ENCODE measurements around the gene MED25. TPM values are rescaled to one million over a fixed set of nuclear protein-coding genes. Genes with fewer than 3 reads are reported as not detected.

MED25 gene
- total and polyA plus RNA-seq, 4 donors, result 42.6 to 75.2 (median 48.1) TPM

DNA sequence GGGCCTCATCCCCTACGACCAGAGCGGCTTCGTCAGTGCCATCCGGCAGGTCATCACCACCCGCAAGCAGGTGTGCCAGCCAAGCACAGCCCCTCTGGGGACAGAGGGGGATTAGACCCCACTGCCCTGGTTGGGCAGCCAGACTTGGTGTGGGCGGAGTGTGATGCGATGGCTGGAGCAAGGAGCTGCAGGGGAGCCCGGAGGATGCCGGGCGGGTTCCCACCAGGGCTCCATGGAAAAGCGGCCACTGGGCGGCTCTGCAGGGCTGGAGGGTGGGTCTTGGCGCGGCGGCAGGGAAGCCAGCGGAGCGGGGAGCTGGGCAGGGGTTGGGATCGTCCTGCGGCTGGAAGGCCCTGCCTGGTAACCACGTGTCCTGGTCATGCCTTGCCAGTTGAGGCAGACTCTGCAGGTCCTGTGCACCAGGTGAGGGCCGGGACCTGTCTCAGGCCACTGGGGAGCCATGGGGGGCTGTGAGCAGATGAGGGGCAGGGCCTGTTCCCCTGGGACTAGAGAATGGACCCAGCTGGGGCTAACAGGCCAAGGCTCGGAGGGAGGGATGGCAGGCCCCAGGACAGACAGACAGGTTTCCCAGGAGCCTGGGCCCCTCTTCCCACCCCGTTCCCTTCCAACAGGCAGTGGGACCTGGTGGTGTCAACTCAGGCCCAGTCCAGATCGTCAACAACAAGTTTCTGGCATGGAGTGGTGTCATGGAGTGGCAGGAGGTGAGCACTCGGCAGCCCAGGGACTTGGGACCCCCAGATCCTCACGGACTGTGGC is 39.2 kb downstream of the MED25 start:
- no peak overlapping the region for H3K9ac ChIP-seq (ENCODE audit: insufficient read depth in 1 of 2, low read length in 2 of 2)
- no peak overlapping the region for H3K4me3 ChIP-seq
- no peak for DNase-seq
- 95% methylated on average over 26 of the region's 26 CpGs for WGBS, 2 donors
- H3K36me3 ChIP-seq (ENCODE audit: control insufficient read depth in 4 of 4, insufficient read depth in 4 of 4, low read length in 4 of 4), result peaks cover 0 to 68% (median 30%) of the 10 kb centered on the region in 4 donors
- no peak for ATAC-seq (ENCODE audit: insufficient read depth, low FRiP score)
- peaks cover 0 to 24% (median 8%) of the 10 kb centered on the region in 5 donors for H3K4me1 ChIP-seq (ENCODE audit: control insufficient read depth in 5 of 5, insufficient read depth in 5 of 5, low read length in 5 of 5)
- H3K27me3 ChIP-seq (ENCODE audit: control insufficient read depth in 3 of 3, insufficient read depth in 3 of 3, low read length in 2 of 3), result no peaks in the 10 kb centered on the region
- TF ChIP-seq, protein P1, sequence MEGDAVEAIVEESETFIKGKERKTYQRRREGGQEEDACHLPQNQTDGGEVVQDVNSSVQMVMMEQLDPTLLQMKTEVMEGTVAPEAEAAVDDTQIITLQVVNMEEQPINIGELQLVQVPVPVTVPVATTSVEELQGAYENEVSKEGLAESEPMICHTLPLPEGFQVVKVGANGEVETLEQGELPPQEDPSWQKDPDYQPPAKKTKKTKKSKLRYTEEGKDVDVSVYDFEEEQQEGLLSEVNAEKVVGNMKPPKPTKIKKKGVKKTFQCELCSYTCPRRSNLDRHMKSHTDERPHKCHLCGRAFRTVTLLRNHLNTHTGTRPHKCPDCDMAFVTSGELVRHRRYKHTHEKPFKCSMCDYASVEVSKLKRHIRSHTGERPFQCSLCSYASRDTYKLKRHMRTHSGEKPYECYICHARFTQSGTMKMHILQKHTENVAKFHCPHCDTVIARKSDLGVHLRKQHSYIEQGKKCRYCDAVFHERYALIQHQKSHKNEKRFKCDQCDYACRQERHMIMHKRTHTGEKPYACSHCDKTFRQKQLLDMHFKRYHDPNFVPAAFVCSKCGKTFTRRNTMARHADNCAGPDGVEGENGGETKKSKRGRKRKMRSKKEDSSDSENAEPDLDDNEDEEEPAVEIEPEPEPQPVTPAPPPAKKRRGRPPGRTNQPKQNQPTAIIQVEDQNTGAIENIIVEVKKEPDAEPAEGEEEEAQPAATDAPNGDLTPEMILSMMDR (IDR thresholded peaks at IDR 0.05; ENCODE audit: control extremely low read depth, extremely low read depth), result no peak
- no peaks in the 10 kb centered on the region for H3K9me3 ChIP-seq (ENCODE audit: control insufficient read depth in 4 of 4, insufficient read depth in 3 of 4, low read length in 3 of 4)
- no peak overlapping the region for H3K27ac ChIP-seq (ENCODE audit: low read depth in 1 of 2, low read length in 1 of 2)

DNA sequence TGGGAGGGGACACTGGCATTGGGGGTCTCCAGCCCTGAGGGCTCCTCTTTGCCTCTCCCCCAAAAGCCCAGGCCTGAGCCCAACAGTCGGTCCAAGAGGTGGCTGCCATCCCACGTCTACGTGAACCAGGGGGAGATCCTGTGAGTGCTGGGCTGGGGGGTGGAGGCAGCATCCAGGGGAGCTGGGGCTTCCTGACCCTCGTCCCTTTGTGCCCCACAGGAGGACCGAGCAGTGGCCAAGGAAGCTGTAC is 39.7 kb downstream of the MED25 start:
- ATAC-seq (ENCODE audit: insufficient read depth, low FRiP score), result no peak
- Histone ChIP-seq H3K36me3 (ENCODE audit: control insufficient read depth in 4 of 4, insufficient read depth in 4 of 4, low read length in 4 of 4) (peaks cover 0 to 72% (median 28%) of the 10 kb centered on the region in 4 donors), H3K27ac (ENCODE audit: low read depth in 1 of 2, low read length in 1 of 2) (no peak overlapping the region), H3K9ac (ENCODE audit: insufficient read depth in 1 of 2, low read length in 2 of 2) (no peak overlapping the region), H3K9me3 (ENCODE audit: control insufficient read depth in 4 of 4, insufficient read depth in 3 of 4, low read length in 3 of 4) (no peaks in the 10 kb centered on the region), H3K4me1 (ENCODE audit: control insufficient read depth in 5 of 5, insufficient read depth in 5 of 5, low read length in 5 of 5) (peaks cover 0 to 23% (median 4%) of the 10 kb centered on the region in 5 donors), H3K4me3 (no peak overlapping the region), H3K27me3 (ENCODE audit: control insufficient read depth in 3 of 3, insufficient read depth in 3 of 3, low read length in 2 of 3) (no peaks in the 10 kb centered on the region)
- 82 to 90% methylated on average over 5 of the region's 5 CpGs for WGBS, 2 donors
- DNase-seq, result no peak
- TF ChIP-seq, protein P1 (IDR thresholded peaks at IDR 0.05; ENCODE audit: control extremely low read depth, extremely low read depth), result no peak

DNA sequence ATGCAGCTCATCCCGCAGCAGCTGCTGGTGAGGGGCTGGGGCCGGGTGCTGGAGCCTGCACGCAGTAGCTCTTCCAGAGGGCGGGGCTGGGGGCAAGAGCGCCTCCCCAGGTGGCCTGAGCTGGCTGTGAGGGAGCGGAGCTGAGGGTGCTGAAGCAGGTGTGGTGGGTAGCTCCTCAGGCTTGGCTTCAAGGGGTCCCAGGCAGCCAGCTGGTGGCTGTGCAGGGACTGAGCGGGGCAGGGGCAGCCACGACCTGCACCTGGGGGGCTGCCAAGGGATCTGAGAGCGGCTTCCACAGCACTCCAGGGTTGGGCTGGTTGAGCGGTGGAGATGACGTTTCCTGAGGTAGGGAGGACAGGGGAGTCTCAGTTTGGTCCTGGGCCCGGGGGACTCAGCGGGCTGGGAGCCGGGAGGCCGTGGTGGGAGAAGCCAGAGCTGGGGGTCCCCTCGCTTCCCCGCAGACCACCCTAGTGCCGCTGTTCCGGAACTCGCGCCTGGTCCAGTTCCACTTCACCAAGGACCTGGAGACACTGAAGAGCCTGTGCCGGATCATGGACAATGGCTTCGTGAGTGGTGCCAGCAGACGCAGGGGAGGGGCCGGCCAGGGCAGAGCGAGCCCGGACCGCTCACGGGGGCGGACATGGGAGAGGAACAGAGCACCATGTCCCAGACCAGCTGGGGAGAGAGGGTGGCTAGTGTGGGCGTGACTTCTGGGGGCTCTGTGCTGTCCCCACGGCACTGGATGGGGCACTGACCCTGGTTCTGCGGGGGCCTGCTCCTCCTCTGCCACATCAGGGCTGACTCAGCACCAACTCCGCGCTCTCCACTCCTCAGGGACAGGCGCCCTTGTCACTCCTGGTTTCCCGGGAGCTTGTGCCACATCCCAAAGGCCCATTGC is 40.2 kb downstream of the MED25 start:
- H3K9me3 ChIP-seq (ENCODE audit: control insufficient read depth in 4 of 4, insufficient read depth in 3 of 4, low read length in 3 of 4), result no peaks in the 10 kb centered on the region
- H3K9ac ChIP-seq (ENCODE audit: insufficient read depth in 1 of 2, low read length in 2 of 2), result no peak overlapping the region
- DNase-seq, result no peak
- no peak overlapping the region for H3K27ac ChIP-seq (ENCODE audit: low read depth in 1 of 2, low read length in 1 of 2)
- TF ChIP-seq, protein P1 (IDR thresholded peaks at IDR 0.05; ENCODE audit: control extremely low read depth, extremely low read depth), result no peak
- H3K4me3 ChIP-seq, result no peak overlapping the region
- peaks cover 0 to 18% (median 4%) of the 10 kb centered on the region in 5 donors for H3K4me1 ChIP-seq (ENCODE audit: control insufficient read depth in 5 of 5, insufficient read depth in 5 of 5, low read length in 5 of 5)
- WGBS, 2 donors, result 92 to 93% methylated on average over 37 of the region's 37 CpGs
- no peak for ATAC-seq (ENCODE audit: insufficient read depth, low FRiP score)
- no peaks in the 10 kb centered on the region for H3K27me3 ChIP-seq (ENCODE audit: control insufficient read depth in 3 of 3, insufficient read depth in 3 of 3, low read length in 2 of 3)
- H3K36me3 ChIP-seq (ENCODE audit: control insufficient read depth in 4 of 4, insufficient read depth in 4 of 4, low read length in 4 of 4), result peaks cover 0 to 78% (median 29%) of the 10 kb centered on the region in 4 donors
